K562 (cell line): Measurements from ENCODE around the gene TACR2. TPM values are rescaled to one million over a fixed set of nuclear protein-coding genes. Genes with fewer than 3 reads are reported as not detected.

Source experiments
- ATAC-seq: fragments of 200-7000 bp; cut with Tn5 transposase; 3 replicates; pipeline ENCODE4 v1.9.1; 2020; ENCODE audit warnings: moderate library complexity
- BruUV-seq: library from RNA; stranded (reverse); fragments of 400-500 nt; replicated peaks from 2 replicates; lab custom pipeline; 2021; lab: Mats Ljungman, UMichigan
- CTCF ChIA-PET: fragments of 300-600 bp; formaldehyde crosslinking; extraction: SDS; loops from one replicate; lab custom pipeline; 2021; ENCODE audit warnings: low intra/inter-chr PET ratio; lab: Yijun Ruan, JAX
- POLR2A ChIA-PET: fragments of 300-600, 350-650 bp; sonication (Branson Sonifier 250); formaldehyde crosslinking; extraction: SDS; loops from one replicate; lab custom pipeline; 2021; ENCODE audit warnings: antibody characterized with exemption, inconsistent platforms; lab: Yijun Ruan, JAX
- DNase-seq, 4 experiments: peaks; one replicate each; pipeline versions ENCODE4 v3.0.0 to v3.0.0-alpha.2; 2011 to 2018; ENCODE audit warnings: low spot score in 3 of 4, mixed read lengths in 3 of 4; ENCODE audit errors: extremely low read depth in 1 of 4
- FAIRE-seq: peaks from 2 replicates; lab custom pipeline; 2011; peaks lifted over from hg19 to GRCh38; lab: Jason Lieb, UNC
- H2AFZ ChIP-seq: 2 replicates; pipeline ENCODE4 v1.6.0; 2011; ENCODE audit warnings: low read depth, low read length, control low read depth, inconsistent platforms
- H3K27ac ChIP-seq: fragments of 200-600 bp; 3 replicates; pipeline ENCODE4 v1.8.0; 2011; ENCODE audit warnings: low read depth, mild to moderate bottlenecking, control low read depth, inconsistent platforms, low read length, moderate library complexity, mixed read lengths; ENCODE audit errors: extremely low read depth
- H3K27me3 ChIP-seq, 2 experiments: fragments of 300-600 bp in 1 of 2; 2 replicates in 1 of 2; 3 replicates in 1 of 2; pipeline versions ENCODE4 v1.6.0 to v1.8.0; 2011; ENCODE audit warnings: inconsistent platforms in 2 of 2, low read length in 2 of 2, mild to moderate bottlenecking in 1 of 2, mixed read lengths in 1 of 2, moderate library complexity in 1 of 2; ENCODE audit not compliant: control insufficient read depth in 2 of 2, insufficient read depth in 2 of 2
- H3K36me3 ChIP-seq: fragments of 300-600 bp; 3 replicates; pipeline ENCODE4 v1.8.0; 2011; ENCODE audit warnings: mild to moderate bottlenecking, low read length, inconsistent platforms; ENCODE audit not compliant: control insufficient read depth, insufficient read depth
- H3K4me1 ChIP-seq, 2 experiments: fragments of 200-600 bp in 1 of 2; replicated peaks in 1 of 2; 2 replicates in 1 of 2; 3 replicates in 1 of 2; pipeline versions ENCODE4 v1.5.1 to v1.8.0; 2011; ENCODE audit warnings: inconsistent platforms in 2 of 2, low read length in 2 of 2, mild to moderate bottlenecking in 1 of 2, mixed read lengths in 1 of 2, moderate library complexity in 1 of 2; ENCODE audit not compliant: control insufficient read depth in 2 of 2, insufficient read depth in 2 of 2
- H3K4me2 ChIP-seq: 2 replicates; pipeline ENCODE4 v1.6.1; 2011; ENCODE audit warnings: low read length, control low read depth, inconsistent platforms, mixed read lengths; ENCODE audit not compliant: insufficient read depth
- H3K4me3 ChIP-seq: fragments of 200-600 bp; sonication (generic), shearing (Covaris generic); 2 replicates; pipeline ENCODE4 v1.5.1; 2016; ENCODE audit warnings: control low read depth, inconsistent platforms
- H3K79me2 ChIP-seq: fragments of 200-600 bp; 3 replicates; pipeline ENCODE4 v1.8.0; 2011; ENCODE audit warnings: low read length, inconsistent platforms; ENCODE audit not compliant: control insufficient read depth, insufficient read depth
- H3K9ac ChIP-seq, 2 experiments: 2 replicates each; pipeline versions ENCODE4 v1.6.0 to v1.6.1; 2011; ENCODE audit warnings: low read depth in 2 of 2, low read length in 2 of 2, control low read depth in 1 of 2, inconsistent platforms in 1 of 2, mild to moderate bottlenecking in 1 of 2, mixed read lengths in 1 of 2; ENCODE audit not compliant: insufficient read depth in 1 of 2
- H3K9me1 ChIP-seq: one replicate; pipeline ENCODE4 v1.6.0; 2011; ENCODE audit warnings: inconsistent platforms, mild to moderate bottlenecking, low read length, moderate library complexity; ENCODE audit not compliant: control insufficient read depth, insufficient read depth
- H3K9me3 ChIP-seq: replicated peaks from 2 replicates; pipeline ENCODE4 v1.5.1; 2011; ENCODE audit warnings: low read depth, low read length, inconsistent platforms; ENCODE audit not compliant: control insufficient read depth, insufficient read depth
- H4K20me1 ChIP-seq: replicated peaks from 2 replicates; pipeline ENCODE4 v1.6.1; 2011; ENCODE audit warnings: low read length, inconsistent platforms, mixed read lengths; ENCODE audit not compliant: control insufficient read depth, insufficient read depth
- BMI1 ChIP-seq: fragments of 150-350 bp; IDR thresholded peaks from 2 replicates; pipeline ENCODE4 v1.6.1; 2014; ENCODE audit warnings: low read length
- CCNT2 ChIP-seq: IDR thresholded peaks from 2 replicates; pipeline ENCODE4 v1.6.1; 2011; ENCODE audit warnings: borderline replicate concordance, low read depth, mild to moderate bottlenecking, moderate library complexity, mixed read lengths, low read length; ENCODE audit not compliant: insufficient read length; ENCODE audit errors: extremely low read depth
- CEBPB ChIP-seq: fragments of 450-650 bp; IDR thresholded peaks from 2 replicates; pipeline ENCODE4 v1.6.1; 2016; ENCODE audit warnings: missing genetic modification characterization, missing compliant biosample characterization
- CEBPG ChIP-seq, 3 experiments: fragments of 200-800 bp in 1 of 3; sonication (Bioruptor generic) in 1 of 3; sonication (generic) in 1 of 3; formaldehyde crosslinking in 1 of 3; IDR thresholded peaks in 2 of 3; conservative IDR thresholded peaks in 1 of 3; 2 replicates each; pipeline versions ENCODE4 v1.6.1 to v1.8.0; 2016 to 2022; ENCODE audit warnings: missing compliant biosample characterization in 2 of 3, missing genetic modification characterization in 2 of 3, mild to moderate bottlenecking in 1 of 3, missing genetic modification reagents in 1 of 3
- HOXB6 ChIP-seq: fragments of 250-450 bp; sonication (Bioruptor Pico); IDR thresholded peaks from 2 replicates; pipeline ENCODE4 v1.5.1; 2022; ENCODE audit warnings: mild to moderate bottlenecking, borderline replicate concordance
- MAFF ChIP-seq: IDR thresholded peaks from 2 replicates; pipeline ENCODE4 v1.6.1; 2012; ENCODE audit warnings: low read length, improper control_type of control experiment
- MNT ChIP-seq, 2 experiments: fragments of 450-650 bp; conservative IDR thresholded peaks; 2 replicates each; pipeline ENCODE4 v1.6.1; 2017; ENCODE audit warnings: mild to moderate bottlenecking in 2 of 2, moderate library complexity in 2 of 2
- MTA3 ChIP-seq: fragments of 450-650 bp; formaldehyde crosslinking; IDR thresholded peaks from 2 replicates; pipeline ENCODE4 v1.6.1; 2017; ENCODE audit warnings: mild to moderate bottlenecking, borderline replicate concordance
- POLR2B ChIP-seq: fragments of 450-650 bp; IDR thresholded peaks from 2 replicates; pipeline ENCODE4 v1.6.1; 2018; ENCODE audit warnings: low read depth; ENCODE audit not compliant: partially characterized antibody
- RBM22 ChIP-seq: fragments of 200-400 bp; formaldehyde crosslinking; IDR thresholded peaks from 2 replicates; pipeline ENCODE4 v1.6.1; 2018; ENCODE audit warnings: low read length, low read depth; ENCODE audit not compliant: poor library complexity, severe bottlenecking
- RBM25 ChIP-seq: fragments of 200-400 bp; formaldehyde crosslinking; IDR thresholded peaks from 2 replicates; pipeline ENCODE4 v1.6.1; 2018; ENCODE audit warnings: low read length, low read depth, moderate library complexity; ENCODE audit not compliant: severe bottlenecking
- SMARCA4 ChIP-seq: fragments of 450-650 bp; IDR thresholded peaks from 2 replicates; pipeline ENCODE4 v1.6.1; 2016
- SMARCA5 ChIP-seq: fragments of 450-650 bp; IDR thresholded peaks from 2 replicates; pipeline ENCODE4 v1.6.1; 2016
- ZBTB5 ChIP-seq: fragments of 450-650 bp; IDR thresholded peaks from 2 replicates; pipeline ENCODE4 v1.6.1; 2017; ENCODE audit warnings: antibody characterized with exemption
- ZNF121 ChIP-seq: sonication (generic); formaldehyde crosslinking; conservative IDR thresholded peaks from 2 replicates; pipeline ENCODE4 v1.8.0; 2022; ENCODE audit warnings: missing genetic modification reagents
- ZNF239 ChIP-seq: fragments of 250-450 bp; sonication (Bioruptor Pico); IDR thresholded peaks from 2 replicates; pipeline ENCODE4 v1.4.0; 2020; ENCODE audit warnings: mild to moderate bottlenecking
- ZNF347 ChIP-seq: fragments of 450-650 bp; formaldehyde crosslinking; IDR thresholded peaks from 2 replicates; pipeline ENCODE4 v1.4.0; 2020; ENCODE audit warnings: low read depth, mild to moderate bottlenecking, moderate library complexity
- ZNF384 ChIP-seq: IDR thresholded peaks from 2 replicates; pipeline ENCODE4 v1.6.1; 2012; ENCODE audit warnings: low read depth, low read length, improper control_type of control experiment
- ZNF707 ChIP-seq: fragments of 250-450 bp; sonication (Bioruptor Pico); conservative IDR thresholded peaks from 2 replicates; pipeline ENCODE4 v1.8.0; 2022; ENCODE audit warnings: inconsistent platforms, mild to moderate bottlenecking, moderate library complexity
- in situ Hi-C: fragments of 300-500 bp; cut with MboI; formaldehyde crosslinking; loops from 4 replicates; pipeline ENCODE4 v1.15.0; 2018; ENCODE audit warnings: inconsistent platforms, mixed read lengths
- intact Hi-C: fragments of 100-400 bp; cut with micrococcal nuclease; formaldehyde crosslinking; loops from 2 replicates; pipeline ENCODE4 v1.14.2; 2022
- polyA plus RNA-seq, 8 experiments: library from polyadenylated mRNA; depleted of rRNA in 4 of 8; stranded (reverse) in 5 of 8; unstranded in 3 of 8; fragments of >200 nt; fragmentation: Nextera tagmentation in 2 of 8; fragmentation: Illumina TruSeq in 1 of 8; extraction: Ambion mirVana in 2 of 8; extraction: Trizol in 1 of 8; gene quantifications; 2 replicates each; pipeline versions ENCODE4 v1.2.1 to v1.2.3, GENCODE V29; 2011 to 2014; ENCODE audit warnings: inconsistent platforms in 1 of 8, missing spikeins in 1 of 8
- total RNA-seq, 7 experiments: library from RNA; depleted of rRNA in 6 of 7; stranded (reverse); fragments of >200 nt in 6 of 7; fragmentation: Illumina TruSeq in 2 of 7; extraction: Trizol in 2 of 7; gene quantifications; 2 replicates each; pipeline versions ENCODE4 v1.2.1 to v1.2.3, GENCODE V29; 2011 to 2021; ENCODE audit warnings: low replicate concordance in 1 of 7

The TACR2 gene
- total and polyA plus RNA-seq, 9 of the 15 experiments (the other 6 are each of a cell fraction or from before 2014, with no cell fraction given): not detected

- peak; percentile 26 for TF ChIP-seq CCNT2
- peak; percentile 92 for TF ChIP-seq SMARCA4
- TF ChIP-seq MAFF: peak; percentile 97
- no peak for TF ChIP-seq ZNF347 (CRISPR knock-in tag)
Observed at GRCh38 chr10:69446650-69447151, 30.0 kb upstream of the TACR2 start (continued).

GRCh38 chr10:69446229-69446628, 29.5 kb upstream of the TACR2 start:
- ATAC-seq: no peak
- no peak overlapping the region for H3K4me3 ChIP-seq
- TF ChIP-seq POLR2B (no peak), MNT (conservative IDR thresholded peaks at IDR 0.05) (no peak), ZNF239 (CRISPR knock-in tag) (no peak), ZNF384 (peak; percentile 62; the same call in 1 of the 2 replicates), ZNF707 (no peak), ZBTB5 (no peak), ZNF121 (CRISPR knock-in tag) (peak; percentile 99), MTA3 (no peak), RBM25 (peak; percentile 39), HOXB6 (CRISPR knock-in tag) (no peak), RBM22 (no peak), CEBPB (peak; percentile 89), BMI1 (no peak), SMARCA5 (peak; percentile 57; the same call in 1 of the 2 replicates), CEBPG (CRISPR knock-in tag; IDR thresholded peaks at IDR 0.05) (no peak; the same call in 1 of the 2 replicates), CEBPG (tag; conservative IDR thresholded peaks at IDR 0.05 in 1 of 2, IDR thresholded peaks at IDR 0.05 in 1 of 2) (peak in 1 of 2 experiments; percentile 66; a peak in 2 of 4 replicates)

More at GRCh38 chr10:69446229-69446628, 29.5 kb upstream of the TACR2 start:
- Histone ChIP-seq H4K20me1 (no peaks in the 10 kb centered on the region), H3K9me1 (no peaks in the 10 kb centered on the region), H3K4me2 (peak overlapping the region; percentile 42; the same call in 1 of the 2 replicates), H3K36me3 (no peaks in the 10 kb centered on the region), H3K27me3 (peaks cover 12 to 15% of the 10 kb centered on the region in 2 experiments; a peak in 3 of 5 replicates), H3K9me3 (no peaks in the 10 kb centered on the region), H3K9ac (0 out of 4 replicates have a peak overlapping the region, but pooled peaks of 1 of the 2 experiments have one; percentile 18), H3K79me2 (no peaks in the 10 kb centered on the region), H2AFZ (peak overlapping the region; percentile 33; the same call in 1 of the 2 replicates), H3K27ac (no peak overlapping the region), H3K4me1 (peaks cover 6 to 15% of the 10 kb centered on the region in 2 experiments)
- BruUV-seq: no TSS peak
- FAIRE-seq (no peak), DNase-seq (no peak)
- ChIA-PET POLR2A (interaction anchor here (0.9 to 2.0 kb wide), 6 partner anchors 17 to 35 kb away, joined by 3 to 6 read pairs (median 3); no protein-coding TSS in a partner anchor), CTCF (no interaction called here)
- in situ Hi-C loops (no loop called here), intact Hi-C loops (loop anchor here (5.0 kb wide), 1 partner anchor 41 kb away; no protein-coding TSS in a partner anchor)
